AG09309 (cell line): Measurements from ENCODE around the gene CBLN4.

Experiments
- DNase-seq: peaks from one replicate; pipeline ENCODE4 v3.0.0-alpha.2; 2010; ENCODE audit warnings: low read depth
- H3K4me3 ChIP-seq: 2 replicates; pipeline ENCODE4 v1.5.1; 2011; ENCODE audit warnings: mild to moderate bottlenecking, low read depth, low read length, moderate library complexity; ENCODE audit not compliant: control insufficient read depth
- CTCF ChIP-seq: IDR thresholded peaks from 2 replicates; pipeline ENCODE4 v1.5.1; 2011; ENCODE audit warnings: mild to moderate bottlenecking, low read depth, low read length, inconsistent platforms; ENCODE audit not compliant: insufficient read depth, control insufficient read depth; ENCODE audit errors: missing control alignments

CBLN4 gene

GRCh38 chr20:55978550-55978949, 26.8 kb downstream of the CBLN4 start:
- no peak for TF ChIP-seq CTCF
- DNase-seq, result no peak

GRCh38 chr20:55977690-55978459, 27.4 kb downstream of the CBLN4 start:
- no peak for DNase-seq
- no peak overlapping the region for H3K4me3 ChIP-seq
- no peak for TF ChIP-seq CTCF

More at GRCh38 chr20:55978550-55978949, 26.8 kb downstream of the CBLN4 start:
- H3K4me3 ChIP-seq, result no peak overlapping the region

- H3K4me3 ChIP-seq, result no peak overlapping the region
- no peak for DNase-seq
- no peak for TF ChIP-seq CTCF
Observed at GRCh38 chr20:55974491-55975202, 30.7 kb downstream of the CBLN4 start.

GRCh38 chr20:55964790-55965189, 40.5 kb downstream of the CBLN4 start:
- TF ChIP-seq CTCF, result no peak
- no peak overlapping the region for H3K4me3 ChIP-seq
- no peak for DNase-seq

GRCh38 chr20:55961376-55962330, 43.7 kb downstream of the CBLN4 start:
- no peak for DNase-seq
- no peak for TF ChIP-seq CTCF
- no peak overlapping the region for H3K4me3 ChIP-seq

- TF ChIP-seq CTCF, result no peak
- no peak overlapping the region for H3K4me3 ChIP-seq
Observed at GRCh38 chr20:55953201-55953600, 52.1 kb downstream of the CBLN4 start.

More at GRCh38 chr20:55953201-55953600, 52.1 kb downstream of the CBLN4 start:
- DNase-seq, result no peak
